GM18499 (cell line): ENCODE results near the gene PLPPR2.
"Not testable (repeated sequence)": the region's sequence is repeated elsewhere in the genome, so short reads cannot be mapped to it uniquely, and the experiment has no call there.

ENCODE experiments used
- ATAC-seq: cut with Tn5 transposase; IDR thresholded peaks from one replicate; pipeline ENCODE4 v1.9.1; 2021; ENCODE audit warnings: moderate number of reproducible peaks; ENCODE audit not compliant: insufficient read depth, unreplicated experiment

The PLPPR2 gene

GRCh38 chr19:11390933-11391680, 35.9 kb downstream of the PLPPR2 start:
- ATAC-seq, result no peak

GRCh38 chr19:11397089-11397610, 41.9 kb downstream of the PLPPR2 start:
- ATAC-seq, result no peak

GRCh38 chr19:11399667-11400066, 44.4 kb downstream of the PLPPR2 start:
- ATAC-seq, result no peak

GRCh38 chr19:11400798-11401197, 45.6 kb downstream of the PLPPR2 start:
- no peak for ATAC-seq

- ATAC-seq, result no peak
These were observed 46.7 kb downstream of the PLPPR2 start for GRCh38 chr19:11401808-11402543.

- ATAC-seq, result no peak
These were observed 49.5 kb downstream of the PLPPR2 start for GRCh38 chr19:11404588-11405222.

GRCh38 chr19:11405846-11406643, 50.8 kb downstream of the PLPPR2 start:
- ATAC-seq, result no peak

- not testable (repeated sequence) for ATAC-seq
These were observed 51.5 kb downstream of the PLPPR2 start for GRCh38 chr19:11406703-11407236.

GRCh38 chr19:11408591-11408990, 53.4 kb downstream of the PLPPR2 start:
- no peak for ATAC-seq

GRCh38 chr19:11410682-11411081, 55.5 kb downstream of the PLPPR2 start:
- ATAC-seq, result no peak

GRCh38 chr19:11414544-11414943, 59.3 kb downstream of the PLPPR2 start:
- ATAC-seq, result no peak
